Activated CD4-positive, alpha-beta memory T cell treated with anti-CD3 and anti-CD28 coated beads, Interleukin-2, amount 10 ng/mL, durations not matched to agents 7 days and 5 days (primary cell): ENCODE results near the gene KRR1. TPM values are rescaled to one million over a fixed set of nuclear protein-coding genes. Genes with fewer than 3 reads are reported as not detected.
"Not testable (repeated sequence)": the region's sequence is repeated elsewhere in the genome, so short reads cannot be mapped to it uniquely, and the experiment has no call there.

Experiments
- CTCF ChIA-PET: fragments of 350-600 bp; sonication (Branson Sonifier 250); formaldehyde crosslinking; loops from one replicate; lab custom pipeline; 2021; ENCODE audit warnings: antibody characterized with exemption, inconsistent platforms; lab: Charles Lee
- POLR2A ChIA-PET: fragments of 350-600 bp; sonication (Branson Sonifier 250); formaldehyde crosslinking; loops from one replicate; lab custom pipeline; 2021; ENCODE audit warnings: antibody characterized with exemption; lab: Charles Lee
- DNase-seq: peaks from one replicate; pipeline ENCODE4 v3.0.0-alpha.2; 2020
- H3K27ac Mint-ChIP-seq: one replicate; pipeline ENCODE4 v1.8.0; 2021; ENCODE audit warnings: mild to moderate bottlenecking, mixed read lengths
- H3K27me3 Mint-ChIP-seq: one replicate; pipeline ENCODE4 v1.8.0; 2021; ENCODE audit warnings: mixed read lengths
- H3K36me3 Mint-ChIP-seq: one replicate; pipeline ENCODE4 v1.8.0; 2021; ENCODE audit warnings: low read depth, mixed read lengths
- H3K4me1 Mint-ChIP-seq: one replicate; pipeline ENCODE4 v1.8.0; 2021; ENCODE audit warnings: mixed read lengths
- H3K4me3 Mint-ChIP-seq: one replicate; pipeline ENCODE4 v1.8.0; 2021; ENCODE audit warnings: mild to moderate bottlenecking, mixed read lengths
- H3K9me3 Mint-ChIP-seq: one replicate; pipeline ENCODE4 v1.8.0; 2021; ENCODE audit warnings: mixed read lengths
- total RNA-seq, 2 experiments: library from RNA; stranded (reverse); gene quantifications; one replicate each; pipeline ENCODE4 v1.2.3, GENCODE V29; 2021

The KRR1 gene
- total RNA-seq, 2 experiments from 2014 or later: 61.8 to 67.2 TPM

DNA sequence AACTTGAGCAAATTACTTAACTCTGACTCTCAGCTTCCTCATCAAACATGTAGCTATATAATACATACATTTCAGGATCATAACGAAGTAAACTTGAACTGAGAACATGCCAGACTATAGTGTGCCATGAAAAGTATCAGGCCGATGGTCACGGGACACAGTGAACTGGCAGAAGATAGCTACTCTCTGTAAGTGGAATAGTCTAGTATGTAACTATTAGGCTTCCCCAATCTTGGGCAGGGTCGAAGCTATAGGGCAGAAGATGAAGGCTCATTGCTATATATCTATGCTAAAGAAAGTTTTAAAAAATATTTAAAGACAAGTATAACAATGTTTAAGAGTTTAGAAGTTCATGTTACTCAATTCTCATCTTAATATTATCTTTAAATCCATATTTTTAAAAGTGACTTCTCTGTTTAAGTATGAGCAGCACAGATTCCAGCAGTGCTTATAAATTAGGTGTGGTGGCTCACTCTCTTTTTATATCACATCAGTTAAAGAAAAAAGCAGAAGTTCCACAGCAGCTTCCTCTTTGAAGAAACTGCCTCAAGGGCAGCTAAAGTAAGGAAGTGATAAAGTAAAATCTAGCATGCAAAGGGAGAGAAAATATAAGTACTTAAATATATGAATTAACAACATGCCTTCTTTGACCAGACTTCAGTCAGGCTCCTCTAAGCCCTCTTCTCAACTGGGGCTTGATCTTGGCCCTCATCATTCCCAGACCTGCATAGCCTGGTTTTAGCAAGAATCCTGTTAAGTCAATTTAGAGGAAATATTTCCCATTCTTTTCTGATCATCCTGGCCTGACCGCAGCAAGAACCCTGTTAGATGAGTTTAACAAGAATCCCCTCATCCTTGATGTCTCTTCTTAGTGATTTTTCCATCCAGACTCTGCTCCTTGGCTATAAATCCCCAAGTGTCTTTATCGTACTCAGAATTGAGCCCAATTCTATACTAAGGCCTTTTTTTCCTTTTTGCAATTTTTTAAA lies 39.2 kb downstream of the KRR1 start:
- Mint-ChIP-seq H3K9me3 (peaks cover 2% of the 10 kb centered on the region), H3K4me3 (no peak overlapping the region), H3K4me1 (peaks cover 3% of the 10 kb centered on the region), H3K27me3 (peaks cover 13% of the 10 kb centered on the region), H3K27ac (no peak overlapping the region), H3K36me3 (no peaks in the 10 kb centered on the region)
- CTCF ChIA-PET: no interaction called here
- DNase-seq: no peak
- POLR2A ChIA-PET: no interaction called here

DNA sequence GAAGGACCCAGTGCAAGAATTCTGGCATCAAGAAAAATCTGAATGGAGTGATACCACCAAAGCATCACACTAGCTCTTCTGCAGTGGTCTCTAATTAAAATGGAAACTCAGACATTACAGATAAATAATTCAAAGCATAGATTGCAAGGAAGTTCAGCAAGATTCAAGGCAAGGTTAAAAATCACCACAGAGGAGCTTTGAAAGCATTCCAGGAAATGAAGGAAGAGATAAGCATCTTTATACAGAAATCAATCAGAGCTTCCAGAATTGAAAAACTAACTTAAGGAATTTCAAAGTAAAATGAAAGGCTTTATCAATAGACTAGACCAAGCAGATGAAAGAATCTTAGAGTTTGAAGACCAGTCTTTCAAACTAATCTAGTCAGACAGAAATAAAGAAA lies 51.2 kb downstream of the KRR1 start:
- CTCF ChIA-PET: no interaction called here
- Mint-ChIP-seq H3K27ac (no peak overlapping the region), H3K36me3 (peaks cover 15% of the 10 kb centered on the region), H3K9me3 (peaks cover 14% of the 10 kb centered on the region), H3K4me3 (no peak overlapping the region), H3K27me3 (peaks cover 1% of the 10 kb centered on the region), H3K4me1 (peaks cover 37% of the 10 kb centered on the region)
- DNase-seq: no peak
- POLR2A ChIA-PET: interaction anchor here (1.6 kb wide), 1 partner anchor 21 kb away, joined by 4 read pairs; the partner anchor contains the start of gene GLIPR1

DNA sequence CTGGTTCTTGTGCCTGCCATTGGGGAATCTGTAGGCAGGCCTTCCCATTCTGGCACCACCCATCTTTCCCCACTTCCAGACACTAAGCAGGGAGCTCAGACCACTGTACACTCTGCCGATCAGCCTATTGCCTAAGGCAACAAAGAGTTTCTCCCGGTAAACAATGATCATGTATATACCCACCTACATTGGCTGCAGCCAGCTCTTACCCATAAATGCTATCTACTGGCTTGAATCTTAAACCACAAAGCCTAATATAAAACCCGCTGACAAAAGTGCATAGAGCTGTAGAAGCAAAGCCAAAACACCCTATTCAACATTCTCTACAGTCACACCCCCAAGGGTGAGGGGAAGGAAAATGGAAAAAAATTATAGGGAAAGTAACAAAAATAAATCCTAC lies 51.7 kb downstream of the KRR1 start:
- POLR2A ChIA-PET: interaction anchor here (1.6 kb wide), 1 partner anchor 21 kb away, joined by 4 read pairs; the partner anchor contains the start of gene GLIPR1
- CTCF ChIA-PET: no interaction called here
- no peak overlapping the region for H3K4me3 Mint-ChIP-seq

DNA sequence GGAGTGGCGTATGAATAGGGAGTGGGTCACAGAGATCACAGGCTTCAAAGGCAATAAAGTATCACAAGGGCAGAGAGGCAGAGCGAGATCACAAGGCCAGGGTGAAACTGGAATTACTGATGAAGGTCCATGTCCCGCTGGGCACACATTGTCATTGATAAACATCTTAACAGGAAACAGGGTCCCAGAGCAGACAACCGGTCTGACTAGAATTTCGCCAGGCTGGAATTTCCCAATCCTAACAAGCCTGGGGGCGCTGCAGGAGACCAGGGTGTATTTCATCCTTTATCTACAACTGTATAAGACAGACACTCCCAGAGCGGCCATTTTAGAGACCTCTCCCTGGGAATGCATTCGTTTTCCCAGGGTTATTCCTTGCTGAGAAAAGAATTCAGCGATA lies 53.5 kb downstream of the KRR1 start:
- CTCF ChIA-PET: interaction anchor here (1.2 to 3.6 kb wide), 2 partner anchors 27 to 67 kb away, joined by 5 to 17 read pairs; partner anchors contain the start of gene GLIPR1L2
- DNase-seq, H3K27me3 Mint-ChIP-seq, POLR2A ChIA-PET, H3K4me3 Mint-ChIP-seq: not testable (repeated sequence)
- Mint-ChIP-seq H3K36me3 (peaks cover 15% of the 10 kb centered on the region), H3K27ac (peak overlapping the region; percentile 56), H3K4me1 (peaks cover 37% of the 10 kb centered on the region), H3K9me3 (peaks cover 14% of the 10 kb centered on the region)

More for the DNA sequence above, 51.7 kb downstream of the KRR1 start:
- peaks cover 37% of the 10 kb centered on the region for H3K4me1 Mint-ChIP-seq
- peaks cover 15% of the 10 kb centered on the region for H3K36me3 Mint-ChIP-seq
- peaks cover 1% of the 10 kb centered on the region for H3K27me3 Mint-ChIP-seq
- no peak overlapping the region for H3K27ac Mint-ChIP-seq
- no peak for DNase-seq
- H3K9me3 Mint-ChIP-seq: peaks cover 14% of the 10 kb centered on the region

DNA sequence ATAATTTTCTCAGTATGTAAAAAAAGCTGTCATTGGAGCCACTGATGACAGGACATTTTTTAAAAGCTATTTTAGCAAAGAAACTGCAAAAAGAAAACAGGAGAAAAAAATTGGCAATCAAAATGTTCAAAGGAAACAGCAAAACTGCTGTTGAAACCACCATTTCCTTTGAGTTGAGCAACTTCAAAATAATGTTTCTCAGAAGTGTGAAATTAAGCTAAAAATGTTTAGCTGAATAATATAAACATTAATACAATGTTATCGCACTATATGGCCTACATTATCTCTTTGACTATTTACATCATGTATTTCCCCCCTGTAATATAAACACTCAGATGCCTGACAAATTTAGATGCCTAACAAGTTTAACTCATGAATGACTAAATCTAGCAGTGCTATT lies 54.2 kb downstream of the KRR1 start:
- peaks cover 37% of the 10 kb centered on the region for H3K4me1 Mint-ChIP-seq
- peak overlapping the region; percentile 4 for H3K27ac Mint-ChIP-seq
- DNase-seq: no peak
- ChIA-PET POLR2A (interaction anchor here (0.7 to 2.1 kb wide), 3 partner anchors 24 to 66 kb away, joined by 4 to 6 read pairs (median 6); partner anchors contain the start of genes GLIPR1, GLIPR1L2 and KRR1), CTCF (interaction anchor here (1.2 to 3.6 kb wide), 2 partner anchors 28 to 66 kb away, joined by 5 to 17 read pairs; partner anchors contain the start of gene GLIPR1L2)
- no peaks in the 10 kb centered on the region for H3K27me3 Mint-ChIP-seq
- H3K4me3 Mint-ChIP-seq: no peak overlapping the region
- peaks cover 15% of the 10 kb centered on the region for H3K36me3 Mint-ChIP-seq
- peaks cover 11% of the 10 kb centered on the region for H3K9me3 Mint-ChIP-seq

DNA sequence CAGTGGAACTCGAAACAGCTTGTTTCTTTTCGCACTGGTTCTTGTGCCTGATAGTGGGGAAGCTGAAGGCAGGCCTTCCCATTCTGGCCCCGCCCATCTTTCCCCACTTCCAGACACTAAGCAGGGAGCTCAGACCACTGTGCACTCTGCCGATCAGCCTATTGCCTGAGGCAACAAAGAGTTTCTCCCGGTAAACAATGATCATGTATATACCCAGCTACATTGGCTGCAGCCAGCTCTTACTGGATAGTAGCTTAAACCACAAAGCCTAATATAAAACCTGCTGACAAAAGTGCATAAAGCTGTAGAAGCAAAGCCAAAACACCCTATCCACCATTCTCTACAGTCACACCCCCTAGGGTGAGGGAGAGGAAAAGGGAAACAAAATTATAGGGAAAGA lies 55.6 kb downstream of the KRR1 start:
- ChIA-PET POLR2A (interaction anchor here (0.9 to 2.1 kb wide), 2 partner anchors 25 to 65 kb away, joined by 4 to 6 read pairs; partner anchors contain the start of genes GLIPR1 and GLIPR1L2), CTCF (interaction anchor here (1.1 to 3.6 kb wide), 5 partner anchors 8 to 121 kb away, joined by 3 to 17 read pairs (median 3); partner anchors contain the start of genes GLIPR1 and GLIPR1L1)
- Mint-ChIP-seq H3K4me3 (no peak overlapping the region), H3K27ac (no peak overlapping the region), H3K27me3 (no peaks in the 10 kb centered on the region), H3K9me3 (peaks cover 11% of the 10 kb centered on the region), H3K36me3 (peaks cover 15% of the 10 kb centered on the region), H3K4me1 (peaks cover 37% of the 10 kb centered on the region)
- DNase-seq: no peak

DNA sequence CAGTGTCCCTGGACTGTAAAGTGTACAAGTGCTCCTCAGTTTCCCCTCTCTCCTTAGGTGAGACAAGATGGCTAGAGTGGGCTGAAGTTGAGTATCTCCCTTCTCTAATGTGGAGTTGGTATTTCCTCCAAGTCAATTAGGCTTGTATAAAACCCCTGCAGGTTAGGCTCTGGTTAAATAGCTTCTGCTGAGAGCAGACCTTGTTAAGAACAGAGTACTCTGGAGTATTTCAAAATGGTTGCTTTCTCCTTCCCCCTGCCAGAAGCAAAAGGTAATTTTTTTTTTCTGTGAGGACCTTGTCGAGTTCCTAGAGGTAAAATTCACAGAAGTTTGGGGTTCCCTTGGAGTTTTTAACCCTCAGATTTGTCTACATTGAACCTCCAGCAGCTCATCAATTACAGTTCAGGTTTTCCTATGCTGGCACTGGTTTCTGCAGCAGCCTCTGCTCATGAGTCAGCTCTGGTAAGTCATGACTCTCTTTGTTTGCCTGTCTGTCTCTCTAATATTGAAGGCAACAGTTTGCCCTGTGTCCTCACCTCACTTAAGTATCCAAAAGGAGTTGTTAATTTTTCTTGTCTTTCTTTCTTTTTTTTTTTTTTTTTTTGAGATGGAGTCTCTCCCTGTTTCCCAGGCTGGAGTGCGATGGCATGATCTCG lies 58.6 kb downstream of the KRR1 start:
- Mint-ChIP-seq H3K4me1 (peaks cover 18% of the 10 kb centered on the region), H3K27ac (no peak overlapping the region), H3K36me3 (peaks cover 7% of the 10 kb centered on the region), H3K4me3 (no peak overlapping the region), H3K9me3 (peaks cover 3% of the 10 kb centered on the region), H3K27me3 (no peaks in the 10 kb centered on the region)
- ChIA-PET CTCF (interaction anchor here (1.2 kb wide), 1 partner anchor 12 kb away, joined by 3 read pairs; no protein-coding TSS in a partner anchor), POLR2A (interaction anchor here (0.9 kb wide), 1 partner anchor 29 kb away, joined by 3 read pairs; no protein-coding TSS in a partner anchor)
- DNase-seq: no peak

DNA sequence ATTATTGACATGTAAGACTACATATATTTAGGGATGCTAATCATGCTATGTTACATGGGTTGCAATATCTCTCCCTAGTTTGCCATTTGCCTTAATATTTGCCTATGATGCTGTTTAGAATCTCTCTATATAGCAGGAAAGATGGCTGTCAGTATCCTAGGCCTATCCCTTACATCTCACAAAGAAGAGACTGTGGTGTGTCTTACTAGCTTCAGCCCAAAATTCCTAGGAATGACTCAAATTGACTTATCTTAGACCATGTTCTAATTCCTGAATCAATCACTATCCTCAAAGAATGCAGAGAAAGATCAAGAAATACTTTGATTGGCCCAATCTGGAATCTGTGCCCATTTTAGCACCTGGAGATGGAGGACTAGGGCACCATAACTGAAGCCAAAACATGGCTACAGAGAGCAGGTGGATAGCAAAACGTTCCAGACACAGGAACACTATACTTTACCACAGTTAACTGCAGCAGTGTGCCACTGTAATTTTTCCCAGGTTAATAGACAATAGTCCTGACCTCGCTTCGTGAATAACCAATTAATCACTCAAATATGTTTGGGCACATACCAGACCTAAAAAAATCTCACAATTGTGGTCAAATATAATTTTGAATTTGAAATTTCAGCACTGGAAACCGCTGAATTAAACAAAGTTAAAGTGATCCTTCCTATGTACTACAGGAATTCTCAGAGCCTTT lies 63.6 kb downstream of the KRR1 start:
- CTCF ChIA-PET: no interaction called here
- no peak for DNase-seq
- H3K4me1 Mint-ChIP-seq: no peaks in the 10 kb centered on the region
- H3K9me3 Mint-ChIP-seq: no peaks in the 10 kb centered on the region
- no peaks in the 10 kb centered on the region for H3K36me3 Mint-ChIP-seq
- POLR2A ChIA-PET: no interaction called here
- H3K27ac Mint-ChIP-seq: no peak overlapping the region
- H3K4me3 Mint-ChIP-seq: no peak overlapping the region
- peaks cover 4% of the 10 kb centered on the region for H3K27me3 Mint-ChIP-seq

DNA sequence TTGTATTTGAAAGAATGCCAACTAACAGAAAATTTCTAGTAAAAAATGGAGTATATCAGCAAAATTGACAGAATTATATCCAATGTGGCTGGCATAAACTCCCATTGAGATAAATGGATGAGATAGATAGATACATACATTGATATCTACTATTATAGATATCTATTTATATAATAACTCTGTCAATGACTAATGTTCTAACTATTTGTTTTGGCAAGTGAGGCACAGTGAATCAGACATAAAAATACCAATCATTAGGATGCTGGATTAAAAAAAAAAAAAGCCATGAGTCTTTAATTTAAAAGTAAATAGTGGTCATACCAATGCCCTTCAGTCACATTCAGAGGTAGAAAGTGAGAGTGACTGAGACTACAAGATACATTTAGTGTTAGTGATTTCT lies 64.6 kb downstream of the KRR1 start:
- POLR2A ChIA-PET: no interaction called here
- CTCF ChIA-PET: interaction anchor here (1.3 kb wide), 1 partner anchor 9 kb away, joined by 3 read pairs; no protein-coding TSS in a partner anchor

DNA sequence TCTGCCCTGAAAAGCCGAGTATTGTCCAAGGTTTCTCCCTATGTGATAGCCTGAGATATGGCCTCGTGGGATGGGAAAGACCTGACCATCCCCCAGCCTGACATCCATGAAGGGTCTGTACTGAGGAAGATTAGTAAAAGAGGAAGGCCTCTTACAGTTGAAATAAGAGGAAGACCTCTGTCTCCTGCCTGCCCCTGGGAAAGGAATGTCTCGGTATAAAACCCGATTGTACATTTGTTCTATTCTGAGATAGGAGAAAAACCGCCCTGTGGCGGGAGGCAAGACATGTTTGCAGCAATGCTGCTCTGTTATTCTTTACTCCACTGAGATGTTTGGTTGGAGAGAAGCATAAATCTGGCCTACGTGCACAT lies 66.3 kb downstream of the KRR1 start:
- POLR2A ChIA-PET, H3K27ac Mint-ChIP-seq, DNase-seq, H3K4me1 Mint-ChIP-seq, CTCF ChIA-PET, H3K9me3 Mint-ChIP-seq, H3K4me3 Mint-ChIP-seq, H3K27me3 Mint-ChIP-seq, H3K36me3 Mint-ChIP-seq: not testable (repeated sequence)

More for the DNA sequence above, 64.6 kb downstream of the KRR1 start:
- peaks cover 4% of the 10 kb centered on the region for H3K27me3 Mint-ChIP-seq
- H3K9me3 Mint-ChIP-seq: no peaks in the 10 kb centered on the region
- no peak overlapping the region for H3K4me3 Mint-ChIP-seq
- H3K36me3 Mint-ChIP-seq: no peaks in the 10 kb centered on the region
- DNase-seq: no peak
- no peak overlapping the region for H3K27ac Mint-ChIP-seq
- H3K4me1 Mint-ChIP-seq: no peaks in the 10 kb centered on the region

DNA sequence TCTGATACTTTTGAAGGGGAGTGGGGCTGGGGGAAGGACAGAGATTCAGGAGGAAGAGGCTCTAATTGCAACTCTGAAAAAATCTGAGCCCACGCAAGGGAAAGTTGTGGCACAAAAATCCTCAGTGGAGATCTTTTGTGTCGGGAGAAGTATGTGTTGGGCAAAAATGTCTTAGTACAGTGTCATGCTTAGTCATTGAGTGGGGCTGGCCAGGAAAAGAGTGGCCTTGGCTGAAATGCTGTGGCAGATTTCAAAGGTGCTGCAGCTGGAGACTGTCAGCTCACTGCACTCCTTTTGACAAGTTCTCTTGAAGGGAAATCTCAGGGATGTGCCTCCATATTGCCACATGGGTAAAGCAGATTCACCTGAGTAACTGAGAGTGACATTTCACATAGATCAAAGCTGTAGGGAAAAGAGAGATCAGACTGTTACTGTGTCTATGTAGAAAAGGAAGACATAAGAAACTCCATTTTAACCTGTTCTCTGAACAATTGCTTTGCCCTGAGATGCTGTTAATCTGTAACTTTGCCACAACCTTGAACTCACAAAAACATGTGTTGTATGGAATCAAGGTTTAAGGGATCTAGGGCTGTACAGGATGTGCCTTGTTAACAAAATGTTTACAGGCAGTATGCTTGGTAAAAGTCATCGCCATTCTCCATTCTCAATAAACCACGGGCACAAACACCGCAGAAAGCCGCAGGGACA lies 66.8 kb downstream of the KRR1 start:
- no peak overlapping the region for H3K27ac Mint-ChIP-seq
- no peak overlapping the region for H3K4me3 Mint-ChIP-seq
- H3K27me3 Mint-ChIP-seq: peaks cover 4% of the 10 kb centered on the region
- CTCF ChIA-PET: no interaction called here
- peaks cover 4% of the 10 kb centered on the region for H3K9me3 Mint-ChIP-seq
- no peaks in the 10 kb centered on the region for H3K36me3 Mint-ChIP-seq
- DNase-seq: no peak
- POLR2A ChIA-PET: no interaction called here
- no peaks in the 10 kb centered on the region for H3K4me1 Mint-ChIP-seq

DNA sequence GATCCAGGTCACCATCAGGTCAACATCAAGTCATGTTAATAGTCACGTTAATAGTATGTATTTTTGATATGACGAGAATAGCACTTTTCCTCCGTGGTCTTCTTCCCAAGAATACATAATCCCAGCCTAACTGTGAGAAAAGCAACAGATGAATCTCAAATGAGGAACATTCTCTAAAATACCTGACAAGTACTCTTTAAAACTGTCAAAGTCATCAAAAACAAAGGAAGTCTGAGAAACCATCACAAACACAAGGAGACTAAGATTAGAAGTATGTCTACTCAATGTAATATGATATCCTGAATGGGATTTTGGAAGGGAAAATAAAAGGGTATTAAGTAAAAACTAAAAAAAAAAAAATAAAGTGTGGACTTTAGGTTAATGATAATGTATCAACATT lies 67.7 kb downstream of the KRR1 start:
- H3K36me3 Mint-ChIP-seq: no peaks in the 10 kb centered on the region
- POLR2A ChIA-PET: no interaction called here
- H3K27ac Mint-ChIP-seq: no peak overlapping the region
- no peak overlapping the region for H3K4me3 Mint-ChIP-seq
- peaks cover 3% of the 10 kb centered on the region for H3K4me1 Mint-ChIP-seq
- peaks cover 4% of the 10 kb centered on the region for H3K27me3 Mint-ChIP-seq
- DNase-seq: no peak
- H3K9me3 Mint-ChIP-seq: peaks cover 4% of the 10 kb centered on the region
- CTCF ChIA-PET: no interaction called here
